ENCODE results near the gene NPHS2.
"Not testable (repeated sequence)": the region's sequence is repeated elsewhere in the genome, so short reads cannot be mapped to it uniquely, and the experiment has no call there.

The NPHS2 gene

DNA sequence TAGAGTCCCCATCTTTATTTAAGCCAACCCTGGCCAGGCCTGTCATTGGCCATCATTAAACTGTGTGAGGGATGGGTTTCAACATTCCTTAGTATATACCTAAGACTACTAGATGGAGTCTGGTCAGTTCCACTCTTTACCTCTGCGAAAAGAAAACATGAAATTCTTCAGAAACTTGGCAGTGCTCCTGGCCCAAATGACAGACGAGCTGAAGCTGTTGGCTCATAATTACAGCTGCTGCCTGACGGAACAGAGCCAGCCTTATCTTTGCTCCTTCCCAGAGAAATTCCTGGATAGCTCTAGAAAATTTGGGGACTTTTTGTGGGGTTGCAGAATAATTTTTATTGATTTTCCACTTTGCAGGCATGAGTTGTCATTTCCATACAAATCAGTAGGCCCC is 30.4 kb downstream of the NPHS2 start:
- no peak for DNase-seq

DNA sequence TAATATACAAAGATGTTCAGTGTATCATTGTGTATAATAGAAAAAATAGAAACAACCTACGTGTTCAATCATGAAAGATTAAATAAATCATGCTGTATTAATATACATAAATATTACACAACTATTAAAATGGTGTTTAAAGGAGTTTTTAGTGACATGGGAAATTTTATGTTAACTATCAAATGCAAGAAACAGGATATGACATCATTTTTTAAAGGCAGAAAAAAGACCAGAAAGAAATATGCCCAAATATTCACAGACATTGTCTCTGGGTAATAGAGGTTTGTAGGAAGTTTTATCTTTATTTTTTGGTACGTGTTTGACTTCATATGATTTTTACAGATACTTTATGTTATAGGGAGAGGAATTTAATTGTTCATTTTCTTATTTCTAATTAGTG is 34.0 kb downstream of the NPHS2 start:
- no peak for DNase-seq

DNA sequence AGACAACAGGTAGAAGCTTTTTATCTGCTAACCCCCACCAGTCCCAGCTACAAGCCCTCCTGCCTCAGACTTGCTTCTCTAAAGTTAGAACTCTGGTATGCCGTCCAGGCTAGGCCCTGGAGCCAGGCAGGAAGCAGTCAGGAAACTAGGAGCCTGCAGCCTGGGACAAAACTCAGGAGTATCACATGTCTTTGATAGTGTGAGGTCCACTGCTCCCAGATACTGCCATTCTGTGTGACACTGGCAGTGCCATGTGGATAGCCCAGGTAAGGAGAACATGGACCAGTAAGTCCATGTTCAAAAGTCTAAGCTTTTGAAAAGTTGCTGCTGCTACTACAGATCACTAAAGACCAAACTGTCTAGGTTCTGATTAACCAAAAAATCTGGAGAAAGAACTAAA is 45.4 kb downstream of the NPHS2 start:
- DNase-seq = no peak

DNA sequence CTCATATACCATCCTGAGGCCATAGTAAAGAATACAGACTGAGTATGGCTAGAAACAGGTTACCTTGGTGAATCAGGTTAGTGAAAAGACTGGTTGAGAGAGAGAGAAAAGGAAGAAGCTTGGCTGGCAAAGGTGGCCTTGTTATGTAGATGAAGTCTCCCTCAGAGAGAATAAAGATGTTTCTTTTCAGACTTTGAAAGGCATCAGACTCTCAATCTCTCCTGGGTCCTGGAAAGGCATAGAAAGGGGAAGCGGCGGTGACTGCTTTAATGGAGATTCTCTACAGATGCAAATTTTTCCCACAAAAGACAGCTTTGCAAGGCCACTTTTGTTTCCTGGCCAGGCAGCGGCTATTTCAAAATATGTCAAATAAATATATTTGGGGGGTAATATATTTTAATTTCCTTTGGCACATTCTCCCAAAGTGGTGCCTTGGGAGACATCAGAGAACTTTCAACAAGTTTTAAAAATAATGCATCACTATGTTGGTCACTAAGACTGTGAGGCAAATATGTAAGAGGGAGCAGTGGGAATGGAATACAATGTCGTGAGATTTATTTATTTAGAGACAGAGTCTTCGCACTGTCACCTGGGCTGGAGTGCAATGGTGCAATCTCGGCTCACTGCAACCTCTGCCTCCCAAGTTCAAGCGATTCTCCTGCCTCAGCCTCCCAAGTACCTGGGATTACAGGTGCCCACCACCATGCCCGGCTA is 46.1 kb downstream of the NPHS2 start:
- DNase-seq = no peak

DNA sequence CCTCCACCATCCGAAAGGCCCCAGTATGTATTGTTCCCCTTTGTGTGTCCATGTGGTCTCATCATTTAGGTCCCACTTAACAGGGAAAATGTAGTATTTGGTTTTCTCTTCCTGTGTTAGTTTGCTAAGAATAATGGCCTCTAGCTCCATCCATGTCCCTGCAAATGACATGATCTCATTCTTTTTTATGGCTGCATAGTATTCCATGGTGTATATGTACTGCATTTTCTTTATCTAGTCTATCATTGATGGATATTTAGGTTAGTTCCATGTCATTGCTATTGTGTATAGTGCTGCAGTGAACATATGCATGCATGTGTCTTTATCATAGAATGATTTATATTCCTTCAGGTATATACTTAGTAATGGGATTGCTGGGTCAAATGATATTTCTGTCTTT is 57.2 kb downstream of the NPHS2 start:
- DNase-seq = not testable (repeated sequence)

DNA sequence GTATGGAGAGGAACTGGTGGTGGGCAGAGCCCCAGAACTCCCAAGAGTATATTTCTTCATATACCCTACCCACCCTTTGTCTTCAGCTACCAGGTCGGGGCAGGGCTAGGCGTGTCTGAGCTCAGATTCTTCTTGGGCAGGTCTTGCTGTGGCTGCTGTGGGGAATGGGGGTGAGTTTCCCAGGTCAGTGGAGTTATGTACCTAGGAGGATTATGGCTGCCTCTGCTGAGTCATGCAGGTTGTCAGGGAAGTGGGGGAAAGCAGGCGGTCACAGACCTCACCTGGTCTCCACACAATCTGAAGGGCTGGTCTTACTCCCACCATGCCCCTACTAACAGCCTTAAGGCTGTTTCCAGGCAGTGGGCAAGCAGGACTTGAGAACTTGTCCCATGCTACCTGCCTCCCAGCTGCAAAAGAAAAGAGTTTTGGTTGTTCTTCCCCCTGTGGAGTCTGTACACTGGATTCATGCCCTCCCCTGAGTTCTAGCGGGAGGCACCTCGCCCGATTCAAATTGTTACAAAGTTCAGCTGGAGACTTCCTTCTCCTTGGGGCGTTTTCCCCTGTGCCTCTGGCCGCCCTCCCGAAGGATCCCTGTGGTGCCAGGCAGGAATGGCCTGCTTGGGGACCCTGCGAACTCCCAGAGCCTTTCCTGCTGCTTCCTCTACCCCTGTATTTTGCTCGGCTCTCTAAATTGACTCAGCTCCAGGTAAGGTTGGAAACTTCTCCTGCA is 58.6 kb downstream of the NPHS2 start:
- no peak for DNase-seq

DNA sequence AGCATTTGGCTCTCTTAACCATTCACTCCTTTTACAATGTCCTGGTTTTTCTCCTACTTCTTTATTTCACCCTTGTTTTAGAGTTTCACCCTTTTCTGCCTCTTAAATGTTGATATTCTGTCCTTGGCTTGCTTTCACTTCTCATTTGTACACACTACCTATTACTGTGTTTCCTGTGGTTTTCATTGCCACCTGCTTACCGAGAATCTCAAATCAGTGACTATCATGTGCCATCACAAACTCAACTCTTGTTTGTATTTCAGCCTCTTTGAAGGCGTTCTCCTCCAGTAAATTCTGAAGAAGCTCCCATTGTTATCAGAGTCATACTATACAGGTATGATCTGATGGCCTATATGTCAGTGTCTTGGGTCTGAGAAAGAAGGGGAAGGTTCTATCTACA is 65.7 kb downstream of the NPHS2 start:
- DNase-seq = no peak

DNA sequence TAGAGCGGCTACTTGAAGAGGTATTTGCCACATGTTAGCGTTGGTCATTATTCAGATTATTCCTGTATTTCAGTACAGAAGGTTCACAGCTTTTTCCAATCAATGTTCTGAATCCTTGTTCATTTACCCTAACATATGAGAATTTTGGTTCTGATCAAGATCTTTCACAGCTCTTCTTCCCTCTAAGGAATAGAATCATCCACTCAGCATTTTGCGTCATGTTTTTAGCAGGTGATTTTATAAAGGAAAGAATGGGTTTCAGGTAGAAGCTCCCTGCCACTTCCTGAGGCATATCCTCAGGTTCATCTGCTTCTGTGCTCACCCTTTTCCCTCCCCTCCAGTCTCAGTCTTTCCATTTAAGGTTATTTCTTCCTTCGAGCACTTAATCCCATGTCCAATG is 66.4 kb downstream of the NPHS2 start:
- DNase-seq = no peak

DNA sequence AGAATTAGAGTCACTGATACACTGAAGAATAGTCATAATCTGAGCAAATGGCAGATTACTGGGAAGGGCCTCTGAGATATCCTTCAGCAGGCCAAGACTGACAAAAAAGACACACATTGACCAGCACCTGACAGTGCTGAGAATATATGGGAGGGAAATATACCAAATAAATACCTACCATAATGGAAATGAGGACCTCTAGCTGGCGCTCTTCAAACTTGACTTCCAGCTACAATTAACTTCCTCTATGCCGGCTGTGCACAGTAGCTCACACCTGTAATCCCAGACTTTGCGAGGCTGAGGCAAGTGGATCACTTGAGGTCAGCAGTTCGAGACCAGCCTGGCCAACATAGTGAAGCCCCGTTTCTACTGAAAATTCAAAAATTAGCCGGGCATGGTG is 69.5 kb downstream of the NPHS2 start:
- DNase-seq = peak; percentile 4
